LNCAP (cell line): ENCODE data around the gene PSKH1.

Experiments used
- CTCF ChIP-seq: fragments of 450-650 bp; IDR thresholded peaks from 2 replicates; pipeline ENCODE4 v1.5.1; 2017; ENCODE audit warnings: mild to moderate bottlenecking

PSKH1 gene

DNA sequence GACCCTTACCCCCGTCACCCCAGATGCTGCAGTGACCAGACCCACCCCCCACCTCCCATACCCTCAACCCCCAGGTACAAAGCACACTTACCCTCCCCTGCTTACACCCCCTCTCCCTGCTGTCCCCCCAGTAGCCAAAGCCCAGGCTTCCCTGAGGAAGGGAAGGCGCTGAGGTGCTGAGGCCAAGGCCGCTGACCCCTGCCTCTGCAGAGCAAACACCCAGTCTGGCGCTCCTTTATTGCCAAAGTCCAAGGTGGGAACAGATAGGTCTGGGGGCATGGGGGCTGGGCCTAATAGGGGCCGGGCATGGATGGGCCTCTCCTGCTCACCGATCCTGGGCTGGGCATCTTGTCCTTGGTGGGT lies 50.2 kb downstream of the PSKH1 start:
- no peak for TF ChIP-seq CTCF

GRCh38 chr16:67943619-67944504 lies 50.8 kb downstream of the PSKH1 start, which contains the start of gene LCAT:
Gene LCAT (minus strand): TSS chr16:67944120. CDS start chr16:67944101, 19 bp downstream.
- TF ChIP-seq CTCF = no peak

DNA sequence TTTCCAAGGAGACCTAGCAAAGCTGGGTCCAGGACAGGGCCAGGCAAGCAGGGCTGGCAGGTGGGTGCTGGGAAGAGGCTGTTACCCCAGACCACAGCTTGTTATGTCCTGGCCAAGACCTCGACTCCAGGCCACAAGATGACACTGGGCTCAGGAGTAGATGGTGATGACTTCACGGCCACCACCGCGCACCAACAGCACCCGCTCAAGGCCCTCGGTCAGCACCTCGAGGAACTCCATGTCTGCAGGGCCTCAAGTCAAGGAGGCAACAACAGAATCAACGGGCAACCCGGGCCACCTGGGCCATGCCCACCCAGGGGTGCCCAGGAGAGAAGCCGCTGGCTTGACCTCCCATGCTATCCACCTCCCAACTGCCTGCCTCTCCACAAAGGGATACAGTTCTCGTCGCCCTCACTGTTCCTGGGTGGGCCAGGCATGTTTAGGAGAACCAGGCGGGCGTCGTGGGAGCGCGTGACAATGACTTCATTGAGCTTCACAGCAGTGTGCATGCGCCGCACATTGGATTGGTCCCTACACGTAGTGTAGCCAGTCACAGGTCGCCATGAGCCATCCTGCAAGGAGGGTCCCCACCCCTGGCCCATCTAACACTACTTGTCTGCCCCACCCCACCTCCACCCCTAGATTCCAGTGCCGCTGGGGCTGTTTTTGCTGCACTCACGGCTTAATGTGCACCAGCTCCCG lies 51.8 kb downstream of the PSKH1 start:
- TF ChIP-seq CTCF = no peak

- TF ChIP-seq CTCF = no peak
Observed at GRCh38 chr16:67945392-67945933, 52.4 kb downstream of the PSKH1 start.

- TF ChIP-seq CTCF = no peak
Observed at GRCh38 chr16:67946128-67946569, 53.1 kb downstream of the PSKH1 start.

DNA sequence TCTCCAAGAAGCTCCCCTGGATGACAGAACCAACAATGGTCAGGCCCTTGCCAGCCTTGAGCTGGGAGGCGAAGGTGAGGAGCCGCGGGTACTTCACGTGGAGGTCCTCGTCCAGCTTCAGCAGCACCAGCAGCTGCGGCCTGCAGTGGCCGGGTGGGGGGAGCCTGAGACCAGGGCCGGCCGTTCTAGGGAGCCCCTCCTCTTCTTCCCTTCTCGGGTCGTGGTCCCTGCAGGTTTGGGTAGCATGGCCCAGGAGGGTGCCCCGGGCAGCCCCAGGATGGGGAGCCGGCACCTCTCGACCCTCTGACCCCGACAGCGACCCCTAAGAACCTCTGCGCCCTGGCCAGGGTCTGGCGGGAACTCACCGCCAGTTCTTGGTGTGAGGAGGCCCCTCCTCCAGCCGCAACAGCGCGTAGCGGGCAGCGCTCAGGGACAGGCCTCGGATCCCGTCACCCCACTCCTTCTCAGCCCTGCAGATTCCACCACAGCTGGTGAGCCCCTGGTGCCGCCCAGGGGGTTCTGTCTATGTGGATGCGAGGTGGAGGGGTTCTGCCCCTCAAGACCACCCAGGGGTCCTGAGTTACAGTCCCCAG lies 54.0 kb downstream of the PSKH1 start:
- no peak for TF ChIP-seq CTCF

DNA sequence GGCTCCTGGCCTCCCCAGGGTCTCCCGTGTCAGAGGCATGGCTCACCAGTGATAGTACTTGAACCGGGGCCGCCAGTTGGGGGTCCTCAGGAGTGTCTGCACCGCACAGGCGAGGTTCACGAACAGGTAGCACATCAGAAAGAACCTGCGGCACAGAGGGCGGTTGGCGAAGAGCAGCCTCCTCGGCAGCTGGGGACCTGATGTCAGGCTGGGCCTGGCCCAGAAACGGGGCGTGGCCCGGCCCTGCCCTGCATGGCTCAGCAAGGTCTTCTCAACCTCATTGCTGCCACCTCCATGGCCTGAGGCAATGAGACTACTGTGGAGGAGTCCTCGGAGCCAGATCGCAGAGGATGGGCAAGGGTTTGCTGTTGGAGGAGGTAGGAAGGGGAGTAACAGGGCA lies 55.0 kb downstream of the PSKH1 start:
- no peak for TF ChIP-seq CTCF
